Peyer's patch (tissue), 4 donors: ENCODE measurements around the gene SLC17A7. TPM values are rescaled to one million over a fixed set of nuclear protein-coding genes. Genes with fewer than 3 reads are reported as not detected.

Experiments
- DNase-seq, 3 donors: peaks; one replicate each; pipeline ENCODE4 v3.0.0-alpha.2; 2017 to 2019
- H3K27ac ChIP-seq, 4 donors: fragments of 200-600 bp; sonication (generic); one replicate each; pipeline ENCODE4 v1.5.1; 2016 to 2019
- H3K27me3 ChIP-seq, 2 donors: fragments of 200-600 bp; sonication (generic); one replicate each; pipeline ENCODE4 v1.5.1; 2019
- H3K36me3 ChIP-seq, 3 donors: fragments of 200-600 bp; sonication (generic); one replicate each; pipeline ENCODE4 v1.5.1; 2016 to 2019
- H3K4me1 ChIP-seq, 4 donors: fragments of 200-600 bp; sonication (generic); one replicate each; pipeline ENCODE4 v1.5.1; 2016 to 2019
- H3K4me3 ChIP-seq, 4 donors: fragments of 200-600 bp; sonication (generic); 1 replicate in 3 of 4; 2 replicates in 1 of 4; pipeline ENCODE4 v1.5.1; 2016 to 2019; ENCODE audit warnings: mild to moderate bottlenecking in 1 of 4
- H3K9me3 ChIP-seq, 4 donors: fragments of 200-600 bp; sonication (generic); one replicate each; pipeline ENCODE4 v1.5.1; 2016 to 2019; ENCODE audit warnings: mild to moderate bottlenecking in 1 of 4
- CTCF ChIP-seq, 6 experiments: fragments of 450-650 bp in 4 of 6; fragments of 200-600 bp in 2 of 6; sonication (generic) in 1 of 6; IDR thresholded peaks; one replicate each; pipeline ENCODE4 v1.5.1; 2017 to 2019; ENCODE audit warnings: antibody characterized with exemption in 6 of 6, mild to moderate bottlenecking in 3 of 6, moderate library complexity in 1 of 6
- POLR2A ChIP-seq, 2 donors: fragments of 450-650 bp; IDR thresholded peaks; one replicate each; pipeline ENCODE4 v1.5.1; 2017; ENCODE audit warnings: antibody characterized with exemption in 2 of 2, mild to moderate bottlenecking in 2 of 2, moderate library complexity in 2 of 2
- total RNA-seq, 4 donors: library from RNA; depleted of rRNA; stranded (reverse); fragments of >200 nt; gene quantifications; one replicate each; pipeline ENCODE4 v1.1.0, GENCODE V29; 2016

The SLC17A7 gene
- total RNA-seq, 4 donors from 2014 or later = 1.2 to 2.0 (median 1.7) TPM; not detected in 1

GRCh38 chr19:49409441-49410029 is 31.8 kb downstream of the SLC17A7 start:
- Histone ChIP-seq H3K4me1 (peaks cover 0 to 14% (median 4%) of the 10 kb centered on the region in 4 donors), H3K27ac (peak overlapping the region in 3 of 4 donors; percentile 34 to 61 (median 52)), H3K27me3 (no peaks in the 10 kb centered on the region), H3K4me3 (no peak overlapping the region), H3K36me3 (no peaks in the 10 kb centered on the region), H3K9me3 (no peaks in the 10 kb centered on the region)
- DNase-seq = peak in 2 of 3 donors; percentile 65 to 66
- TF ChIP-seq CTCF (IDR thresholded peaks at IDR 0.05) (no peak), POLR2A (IDR thresholded peaks at IDR 0.05) (no peak)

- H3K4me3 ChIP-seq = no peak overlapping the region
- H3K4me1 ChIP-seq = peaks cover 0 to 14% (median 4%) of the 10 kb centered on the region in 4 donors
- no peak for DNase-seq
- no peaks in the 10 kb centered on the region for H3K27me3 ChIP-seq
- H3K9me3 ChIP-seq = no peaks in the 10 kb centered on the region
- TF ChIP-seq POLR2A (IDR thresholded peaks at IDR 0.05) = no peak
- TF ChIP-seq CTCF (IDR thresholded peaks at IDR 0.05) = no peak
- H3K27ac ChIP-seq = peak overlapping the region in 3 of 4 donors; percentile 34 to 61 (median 52)
- no peaks in the 10 kb centered on the region for H3K36me3 ChIP-seq
These were observed 32.4 kb downstream of the SLC17A7 start for GRCh38 chr19:49408816-49409440.

GRCh38 chr19:49407482-49408015 is 33.8 kb downstream of the SLC17A7 start:
- no peaks in the 10 kb centered on the region for H3K27me3 ChIP-seq
- no peak overlapping the region for H3K4me3 ChIP-seq
- DNase-seq = no peak
- H3K4me1 ChIP-seq = peaks cover 0 to 14% (median 4%) of the 10 kb centered on the region in 4 donors
- no peak for TF ChIP-seq POLR2A (IDR thresholded peaks at IDR 0.05)
- TF ChIP-seq CTCF (IDR thresholded peaks at IDR 0.05) = no peak
- no peaks in the 10 kb centered on the region for H3K36me3 ChIP-seq
- no peaks in the 10 kb centered on the region for H3K9me3 ChIP-seq
- no peak overlapping the region for H3K27ac ChIP-seq

GRCh38 chr19:49407079-49407478 is 34.2 kb downstream of the SLC17A7 start:
- Histone ChIP-seq H3K4me1 (peaks cover 0 to 14% (median 4%) of the 10 kb centered on the region in 4 donors), H3K4me3 (no peak overlapping the region), H3K36me3 (no peaks in the 10 kb centered on the region), H3K27me3 (no peaks in the 10 kb centered on the region), H3K27ac (no peak overlapping the region), H3K9me3 (no peaks in the 10 kb centered on the region)
- DNase-seq = no peak
- TF ChIP-seq POLR2A (IDR thresholded peaks at IDR 0.05) = no peak
- no peak for TF ChIP-seq CTCF (IDR thresholded peaks at IDR 0.05)

GRCh38 chr19:49403404-49404187 is 37.7 kb downstream of the SLC17A7 start:
- TF ChIP-seq CTCF (IDR thresholded peaks at IDR 0.05) (no peak), POLR2A (IDR thresholded peaks at IDR 0.05) (no peak)
- no peak for DNase-seq
- Histone ChIP-seq H3K4me3 (no peak overlapping the region), H3K4me1 (peaks cover 0 to under 1% (median 0%) of the 10 kb centered on the region in 4 donors), H3K27me3 (no peaks in the 10 kb centered on the region), H3K36me3 (no peaks in the 10 kb centered on the region), H3K27ac (no peak overlapping the region), H3K9me3 (no peaks in the 10 kb centered on the region)
